ENCODE results near the gene SPATA2. TPM values are rescaled to one million over a fixed set of nuclear protein-coding genes. Genes with fewer than 3 reads are reported as not detected.
"Not testable (repeated sequence)": the region's sequence is repeated elsewhere in the genome, so short reads cannot be mapped to it uniquely, and the experiment has no call there.

Gene SPATA2
- total and polyA plus RNA-seq, 12 donors: 2.8 to 9.3 (median 6.1) TPM

DNA sequence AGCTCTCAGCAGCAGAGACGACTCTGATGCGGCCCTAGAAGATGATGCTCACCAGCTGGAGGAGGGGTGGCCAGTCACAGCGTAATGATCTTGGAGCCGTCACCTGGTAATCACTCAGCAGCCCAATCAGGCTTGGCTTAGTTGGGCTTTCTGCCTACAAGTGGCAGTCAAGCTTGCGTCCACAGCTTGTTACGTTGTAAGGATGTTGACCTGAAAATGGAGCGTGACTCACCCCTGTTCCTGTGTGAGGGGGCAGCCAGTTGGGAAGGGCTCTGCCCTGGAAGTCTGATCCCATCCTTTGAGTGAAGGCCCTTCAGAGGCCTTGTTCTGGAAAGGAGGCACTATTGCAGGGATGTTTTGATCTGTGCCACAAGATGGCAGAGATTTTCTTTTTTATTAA is 49.8 kb downstream of the SPATA2 start:
- Histone ChIP-seq H3K4me1 (replicated peaks in 1 of 2) (no peaks in the 10 kb centered on the region), H3K4me3 (no peak overlapping the region), H3K27ac (no peak overlapping the region), H3K9me3 (replicated peaks in 1 of 3) (no peaks in the 10 kb centered on the region), H3K36me3 (replicated peaks in 1 of 2) (peaks cover 0 to 22% of the 10 kb centered on the region in 2 donors), H3K27me3 (no peaks in the 10 kb centered on the region)
- 75 to 87% (median 85%) methylated on average over 6 to 7 of the region's 7 CpGs for WGBS, 4 donors
- DNase-seq: peak in 1 of 7 donors; percentile 16
- no peak for TF ChIP-seq POLR2A (IDR thresholded peaks at IDR 0.05)
- intact Hi-C loops (cut with DNase I): no loop called here

DNA sequence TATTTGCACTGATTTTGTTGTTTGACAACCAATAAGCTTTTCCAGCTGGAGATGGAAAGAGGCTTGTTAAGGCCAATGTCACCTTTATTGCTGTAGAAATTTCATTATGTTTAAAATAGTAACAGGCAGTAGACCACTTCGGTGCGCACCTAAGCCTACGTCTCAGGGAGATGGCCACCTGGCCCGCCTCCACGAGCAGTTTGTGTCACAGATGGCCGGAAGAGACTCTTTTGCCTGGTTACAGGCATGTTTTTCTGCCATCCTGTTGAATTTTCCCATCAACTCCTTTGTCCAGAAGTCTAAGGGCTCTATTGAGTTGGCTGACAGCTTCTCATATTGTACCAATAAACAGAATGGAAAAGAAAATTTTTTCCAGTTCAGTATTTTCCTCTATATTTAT is 51.7 kb downstream of the SPATA2 start:
- WGBS, 4 donors: 91 to 98% (median 95%) methylated on average over 6 of the region's 6 CpGs
- DNase-seq: peak in 1 of 7 donors; percentile 12
- Histone ChIP-seq H3K36me3 (replicated peaks in 1 of 2) (peaks cover 0 to 26% of the 10 kb centered on the region in 2 donors), H3K9me3 (replicated peaks in 1 of 3) (no peaks in the 10 kb centered on the region), H3K4me1 (replicated peaks in 1 of 2) (no peaks in the 10 kb centered on the region), H3K27ac (no peak overlapping the region), H3K27me3 (no peaks in the 10 kb centered on the region), H3K4me3 (no peak overlapping the region)
- intact Hi-C loops (cut with DNase I): no loop called here
- TF ChIP-seq, protein P1, sequence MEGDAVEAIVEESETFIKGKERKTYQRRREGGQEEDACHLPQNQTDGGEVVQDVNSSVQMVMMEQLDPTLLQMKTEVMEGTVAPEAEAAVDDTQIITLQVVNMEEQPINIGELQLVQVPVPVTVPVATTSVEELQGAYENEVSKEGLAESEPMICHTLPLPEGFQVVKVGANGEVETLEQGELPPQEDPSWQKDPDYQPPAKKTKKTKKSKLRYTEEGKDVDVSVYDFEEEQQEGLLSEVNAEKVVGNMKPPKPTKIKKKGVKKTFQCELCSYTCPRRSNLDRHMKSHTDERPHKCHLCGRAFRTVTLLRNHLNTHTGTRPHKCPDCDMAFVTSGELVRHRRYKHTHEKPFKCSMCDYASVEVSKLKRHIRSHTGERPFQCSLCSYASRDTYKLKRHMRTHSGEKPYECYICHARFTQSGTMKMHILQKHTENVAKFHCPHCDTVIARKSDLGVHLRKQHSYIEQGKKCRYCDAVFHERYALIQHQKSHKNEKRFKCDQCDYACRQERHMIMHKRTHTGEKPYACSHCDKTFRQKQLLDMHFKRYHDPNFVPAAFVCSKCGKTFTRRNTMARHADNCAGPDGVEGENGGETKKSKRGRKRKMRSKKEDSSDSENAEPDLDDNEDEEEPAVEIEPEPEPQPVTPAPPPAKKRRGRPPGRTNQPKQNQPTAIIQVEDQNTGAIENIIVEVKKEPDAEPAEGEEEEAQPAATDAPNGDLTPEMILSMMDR (IDR thresholded peaks at IDR 0.05): no peak
- TF ChIP-seq POLR2A (IDR thresholded peaks at IDR 0.05): no peak

DNA sequence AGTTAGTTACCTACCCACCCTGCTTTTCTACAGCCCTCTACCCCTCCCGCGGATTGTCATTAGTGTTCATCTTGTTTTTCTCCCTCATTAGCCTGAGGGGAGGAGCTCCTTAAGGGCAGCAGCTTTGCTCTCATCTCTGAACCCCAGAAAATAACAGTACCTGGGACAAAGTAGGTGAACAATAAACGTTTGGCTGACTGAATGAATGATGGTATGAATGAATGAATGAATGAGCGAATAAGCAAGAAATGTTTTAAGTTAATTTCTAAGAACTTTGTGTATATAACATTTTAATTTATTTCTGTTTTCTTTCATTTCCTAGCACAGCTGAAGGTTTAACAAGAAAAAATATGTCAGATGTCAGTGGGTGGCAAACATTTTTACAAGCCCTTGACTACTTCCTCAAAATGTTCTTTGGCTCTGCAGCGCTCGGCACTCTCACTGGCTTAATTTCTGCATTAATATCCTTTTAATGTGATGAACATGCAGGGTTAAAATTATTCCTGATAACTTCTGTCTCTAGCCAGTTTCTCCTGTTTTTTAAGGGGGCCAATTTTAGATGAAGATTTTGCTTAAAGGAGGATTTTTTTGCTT is 52.6 kb downstream of the SPATA2 start:
- no peak overlapping the region for H3K4me3 ChIP-seq
- H3K4me1 ChIP-seq (replicated peaks in 1 of 2): no peaks in the 10 kb centered on the region
- intact Hi-C loops (cut with DNase I): no loop called here
- WGBS, 4 donors: 83 to 86% (median 84%) methylated on average over 6 of the region's 6 CpGs
- no peaks in the 10 kb centered on the region for H3K9me3 ChIP-seq (replicated peaks in 1 of 3)
- no peak for DNase-seq
- peaks cover 0 to 23% of the 10 kb centered on the region in 2 donors for H3K36me3 ChIP-seq (replicated peaks in 1 of 2)
- no peaks in the 10 kb centered on the region for H3K27me3 ChIP-seq
- TF ChIP-seq POLR2A (IDR thresholded peaks at IDR 0.05): no peak
- TF ChIP-seq, protein P1 (IDR thresholded peaks at IDR 0.05): no peak
- no peak overlapping the region for H3K27ac ChIP-seq

DNA sequence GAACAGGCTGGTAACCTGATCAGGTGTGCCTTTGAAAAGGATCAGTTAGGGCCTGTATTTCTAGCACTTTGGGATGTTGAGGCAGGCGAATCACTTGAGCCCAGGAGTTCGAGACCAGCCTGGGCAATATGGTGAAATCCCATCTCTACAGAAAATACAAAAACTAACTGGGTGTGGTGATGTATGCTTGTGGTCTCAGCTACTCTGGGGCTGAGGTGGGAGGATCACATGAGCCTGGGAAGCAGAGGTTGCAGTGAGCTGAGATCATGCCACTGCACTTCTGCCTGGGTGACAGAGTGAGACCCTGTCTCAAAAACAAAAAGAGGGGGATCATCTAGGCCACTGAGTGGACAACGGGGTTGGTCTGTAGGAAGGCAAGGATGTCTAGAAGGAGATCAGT is 54.1 kb downstream of the SPATA2 start:
- H3K4me3 ChIP-seq; H3K27me3 ChIP-seq; H3K4me1 ChIP-seq (replicated peaks in 1 of 2); H3K27ac ChIP-seq; DNase-seq; intact Hi-C loops (cut with DNase I); H3K9me3 ChIP-seq (replicated peaks in 1 of 3): not testable (repeated sequence)
- peaks cover 0 to 23% of the 10 kb centered on the region in 2 donors for H3K36me3 ChIP-seq (replicated peaks in 1 of 2)
- WGBS, 4 donors: 93 to 99% (median 98%) methylated on average over 3 of the region's 3 CpGs

DNA sequence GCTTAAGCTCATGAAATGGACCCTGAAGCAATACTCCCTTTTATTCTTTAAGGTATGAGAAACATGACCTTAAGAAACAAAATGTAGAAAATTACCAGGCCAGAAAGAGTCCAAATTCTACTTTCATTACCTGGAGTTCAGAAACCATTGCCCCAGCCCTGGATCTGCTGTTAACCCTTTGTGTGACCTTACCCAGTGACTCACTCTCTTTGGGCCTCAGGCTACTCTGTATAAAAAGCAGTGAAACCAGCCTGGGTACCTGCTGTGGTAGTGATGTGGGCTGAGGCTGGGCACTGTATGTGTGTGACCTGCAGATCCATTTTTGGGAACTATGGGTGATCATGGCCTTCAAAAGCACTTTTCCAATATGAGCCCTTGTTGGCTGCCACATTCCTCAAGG is 55.5 kb downstream of the SPATA2 start:
- Histone ChIP-seq H3K4me3 (no peak overlapping the region), H3K36me3 (replicated peaks in 1 of 2) (peaks cover 0 to 21% of the 10 kb centered on the region in 2 donors), H3K27me3 (no peaks in the 10 kb centered on the region), H3K4me1 (replicated peaks in 1 of 2) (no peaks in the 10 kb centered on the region), H3K9me3 (replicated peaks in 1 of 3) (no peaks in the 10 kb centered on the region), H3K27ac (no peak overlapping the region)
- DNase-seq: no peak
- intact Hi-C loops (cut with DNase I): loop anchor here in 1 of 2 donors (10.0 kb wide), 1 partner anchor 315 kb away; no protein-coding TSS in a partner anchor
- TF ChIP-seq POLR2A (IDR thresholded peaks at IDR 0.05): no peak
- TF ChIP-seq, protein P1 (IDR thresholded peaks at IDR 0.05): no peak

Measured in adrenal gland (tissue), 12 donors.